ENCODE measurements around the gene ELK3.

Gene ELK3

GRCh38 chr12:96261557-96261956 is 67.4 kb downstream of the ELK3 start:
- Histone ChIP-seq H3K9ac (ENCODE audit: low read depth, low read length) (no peak overlapping the region), H3K9me3 (ENCODE audit: insufficient read depth, low read depth, low read length) (no peaks in the 10 kb centered on the region), H3K4me3 (ENCODE audit: low read length) (no peak overlapping the region), H3K36me3 (ENCODE audit: insufficient read depth, low read length) (peaks cover 55% of the 10 kb centered on the region), H3K27ac (ENCODE audit: low read depth, low read length) (no peak overlapping the region), H3K4me1 (ENCODE audit: insufficient read depth, low read length) (peaks cover 12% of the 10 kb centered on the region), H3K27me3 (ENCODE audit: insufficient read depth, low read length) (no peaks in the 10 kb centered on the region)
- WGBS = 93% methylated on average over 5 of the region's 5 CpGs

- H3K4me1 ChIP-seq (ENCODE audit: insufficient read depth, low read length) = peaks cover 6% of the 10 kb centered on the region
- no peaks in the 10 kb centered on the region for H3K9me3 ChIP-seq (ENCODE audit: insufficient read depth, low read depth, low read length)
- 87% methylated on average over 11 of the region's 11 CpGs for WGBS
- H3K27me3 ChIP-seq (ENCODE audit: insufficient read depth, low read length) = no peaks in the 10 kb centered on the region
- H3K27ac ChIP-seq (ENCODE audit: low read depth, low read length) = no peak overlapping the region
- H3K9ac ChIP-seq (ENCODE audit: low read depth, low read length) = no peak overlapping the region; the same call in 1 of the 2 replicates
- H3K4me3 ChIP-seq (ENCODE audit: low read length) = no peak overlapping the region
- peaks cover 73% of the 10 kb centered on the region for H3K36me3 ChIP-seq (ENCODE audit: insufficient read depth, low read length)
These were observed 69.3 kb downstream of the ELK3 start for GRCh38 chr12:96263449-96263902.

DNA sequence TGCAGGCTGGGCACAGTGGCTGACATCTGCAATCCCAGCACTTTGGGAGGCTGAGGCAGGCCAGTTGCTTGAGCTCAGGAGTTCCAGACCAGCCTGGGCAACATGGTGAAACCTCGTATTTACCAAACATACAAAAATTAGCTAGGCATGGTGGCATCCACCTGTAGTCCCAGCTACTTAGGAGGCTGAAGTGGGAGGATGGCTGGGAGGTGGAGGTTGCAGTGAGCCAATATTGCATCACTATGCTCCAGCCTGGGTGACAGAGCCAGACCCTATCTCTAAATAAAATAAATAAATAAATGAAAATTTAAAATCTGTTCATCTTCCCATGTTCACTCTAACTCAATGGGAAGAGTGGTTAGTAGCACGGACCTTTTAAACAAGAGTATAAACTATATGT is 71.2 kb downstream of the ELK3 start:
- Histone ChIP-seq H3K36me3 (ENCODE audit: insufficient read depth, low read length) (peaks cover 76% of the 10 kb centered on the region), H3K4me3 (ENCODE audit: low read length) (no peak overlapping the region), H3K4me1 (ENCODE audit: insufficient read depth, low read length) (no peaks in the 10 kb centered on the region), H3K9ac (ENCODE audit: low read depth, low read length) (no peak overlapping the region), H3K27me3 (ENCODE audit: insufficient read depth, low read length) (no peaks in the 10 kb centered on the region), H3K9me3 (ENCODE audit: insufficient read depth, low read depth, low read length) (no peaks in the 10 kb centered on the region), H3K27ac (ENCODE audit: low read depth, low read length) (no peak overlapping the region)
- 100% methylated on average over 1 of the region's 2 CpGs for WGBS

DNA sequence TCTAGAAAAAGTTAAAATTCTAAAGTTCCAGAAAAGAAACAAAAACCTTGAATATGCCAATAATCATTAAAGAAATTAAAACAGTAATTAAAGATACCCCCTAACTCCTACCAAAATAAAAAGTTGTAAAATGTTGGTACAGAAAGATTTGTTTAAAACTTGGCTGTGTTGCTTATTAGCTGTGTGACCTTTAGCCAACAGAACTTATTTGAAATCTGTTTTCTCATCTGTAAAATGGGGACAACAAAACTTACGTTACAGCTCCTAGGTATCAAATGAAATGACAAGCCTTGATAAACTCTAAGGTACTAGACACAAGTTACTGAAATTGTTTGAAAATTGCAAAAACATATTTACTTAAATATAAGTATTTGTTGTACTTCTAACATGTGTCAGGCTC is 71.7 kb downstream of the ELK3 start:
- WGBS = 100% methylated on average over 1 of the region's 1 CpG
- H3K4me1 ChIP-seq (ENCODE audit: insufficient read depth, low read length) = no peaks in the 10 kb centered on the region
- no peak overlapping the region for H3K27ac ChIP-seq (ENCODE audit: low read depth, low read length)
- no peak overlapping the region for H3K4me3 ChIP-seq (ENCODE audit: low read length)
- H3K9me3 ChIP-seq (ENCODE audit: insufficient read depth, low read depth, low read length) = no peaks in the 10 kb centered on the region
- no peak overlapping the region for H3K9ac ChIP-seq (ENCODE audit: low read depth, low read length)
- H3K27me3 ChIP-seq (ENCODE audit: insufficient read depth, low read length) = no peaks in the 10 kb centered on the region
- H3K36me3 ChIP-seq (ENCODE audit: insufficient read depth, low read length) = peaks cover 75% of the 10 kb centered on the region

- H3K4me1 ChIP-seq (ENCODE audit: insufficient read depth, low read length) = no peaks in the 10 kb centered on the region
- peaks cover 75% of the 10 kb centered on the region for H3K36me3 ChIP-seq (ENCODE audit: insufficient read depth, low read length)
- WGBS = 93% methylated on average over 2 of the region's 2 CpGs
- no peak overlapping the region for H3K9ac ChIP-seq (ENCODE audit: low read depth, low read length)
- no peak overlapping the region for H3K27ac ChIP-seq (ENCODE audit: low read depth, low read length)
- H3K9me3 ChIP-seq (ENCODE audit: insufficient read depth, low read depth, low read length) = no peaks in the 10 kb centered on the region
- H3K27me3 ChIP-seq (ENCODE audit: insufficient read depth, low read length) = no peaks in the 10 kb centered on the region
- no peak overlapping the region for H3K4me3 ChIP-seq (ENCODE audit: low read length)
These were observed 72.1 kb downstream of the ELK3 start for GRCh38 chr12:96266238-96266637.

GRCh38 chr12:96271469-96272199 is 77.5 kb downstream of the ELK3 start:
- H3K9ac ChIP-seq (ENCODE audit: low read depth, low read length) = no peak overlapping the region
- H3K27me3 ChIP-seq (ENCODE audit: insufficient read depth, low read length) = no peaks in the 10 kb centered on the region
- no peaks in the 10 kb centered on the region for H3K9me3 ChIP-seq (ENCODE audit: insufficient read depth, low read depth, low read length)
- no peak overlapping the region for H3K27ac ChIP-seq (ENCODE audit: low read depth, low read length)
- peaks cover 56% of the 10 kb centered on the region for H3K36me3 ChIP-seq (ENCODE audit: insufficient read depth, low read length)
- H3K4me1 ChIP-seq (ENCODE audit: insufficient read depth, low read length) = no peaks in the 10 kb centered on the region
- no peak overlapping the region for H3K4me3 ChIP-seq (ENCODE audit: low read length)
- 86% methylated on average over 7 of the region's 8 CpGs for WGBS

DNA sequence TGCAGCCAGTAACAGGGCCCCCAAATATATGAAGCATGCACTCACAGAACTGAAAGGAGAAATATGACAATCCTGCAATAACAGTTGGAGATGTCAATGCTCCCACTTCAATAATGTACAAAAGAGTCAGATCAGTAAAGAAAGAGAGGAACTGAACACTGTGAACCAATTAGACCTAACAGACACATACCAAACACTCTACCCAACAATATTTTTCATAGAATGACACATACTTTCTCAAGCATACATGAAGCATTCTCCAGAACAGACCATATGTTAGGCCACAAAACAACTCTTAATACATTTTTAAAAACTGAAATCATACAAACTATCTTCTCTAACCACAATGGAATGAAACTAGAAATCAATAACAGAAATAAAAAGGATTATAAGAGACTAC is 80.2 kb downstream of the ELK3 start:
- no peaks in the 10 kb centered on the region for H3K9me3 ChIP-seq (ENCODE audit: insufficient read depth, low read depth, low read length)
- H3K27me3 ChIP-seq (ENCODE audit: insufficient read depth, low read length) = no peaks in the 10 kb centered on the region
- no peak overlapping the region for H3K9ac ChIP-seq (ENCODE audit: low read depth, low read length)
- no peaks in the 10 kb centered on the region for H3K4me1 ChIP-seq (ENCODE audit: insufficient read depth, low read length)
- H3K27ac ChIP-seq (ENCODE audit: low read depth, low read length) = no peak overlapping the region
- peaks cover 60% of the 10 kb centered on the region for H3K36me3 ChIP-seq (ENCODE audit: insufficient read depth, low read length)
- H3K4me3 ChIP-seq (ENCODE audit: low read length) = no peak overlapping the region

DNA sequence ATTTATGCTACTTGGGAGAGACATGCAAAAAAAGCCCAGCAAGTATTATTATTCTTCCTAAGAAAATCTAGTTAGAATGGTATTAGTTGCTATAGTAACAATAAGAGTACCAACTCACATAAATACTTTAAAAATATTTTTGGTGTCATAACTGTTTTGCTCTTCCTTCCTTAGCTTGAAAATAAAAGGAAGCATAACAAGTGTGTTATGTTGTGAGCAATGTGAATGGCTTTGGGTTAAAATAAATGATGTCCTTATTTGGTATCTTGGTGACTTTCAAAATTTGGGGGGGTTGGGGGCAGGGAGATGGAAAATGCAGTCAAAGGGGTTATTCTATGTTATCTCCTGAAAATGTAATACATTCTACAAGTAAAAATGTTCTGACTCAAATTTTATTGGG is 91.0 kb downstream of the ELK3 start:
- H3K27ac ChIP-seq (ENCODE audit: low read depth, low read length) = no peak overlapping the region
- H3K4me3 ChIP-seq (ENCODE audit: low read length) = no peak overlapping the region
- peaks cover 86% of the 10 kb centered on the region for H3K36me3 ChIP-seq (ENCODE audit: insufficient read depth, low read length)
- no peaks in the 10 kb centered on the region for H3K9me3 ChIP-seq (ENCODE audit: insufficient read depth, low read depth, low read length)
- H3K4me1 ChIP-seq (ENCODE audit: insufficient read depth, low read length) = no peaks in the 10 kb centered on the region
- H3K27me3 ChIP-seq (ENCODE audit: insufficient read depth, low read length) = no peaks in the 10 kb centered on the region
- H3K9ac ChIP-seq (ENCODE audit: low read depth, low read length) = no peak overlapping the region

- peaks cover 57% of the 10 kb centered on the region for H3K36me3 ChIP-seq (ENCODE audit: insufficient read depth, low read length)
- H3K4me3 ChIP-seq (ENCODE audit: low read length) = no peak overlapping the region
- H3K27ac ChIP-seq (ENCODE audit: low read depth, low read length) = no peak overlapping the region
- H3K9ac ChIP-seq (ENCODE audit: low read depth, low read length) = no peak overlapping the region
- 77% methylated on average over 5 of the region's 5 CpGs for WGBS
- no peaks in the 10 kb centered on the region for H3K27me3 ChIP-seq (ENCODE audit: insufficient read depth, low read length)
- H3K9me3 ChIP-seq (ENCODE audit: insufficient read depth, low read depth, low read length) = no peaks in the 10 kb centered on the region
- H3K4me1 ChIP-seq (ENCODE audit: insufficient read depth, low read length) = no peaks in the 10 kb centered on the region
These were observed 94.9 kb downstream of the ELK3 start for GRCh38 chr12:96289067-96289466.

DNA sequence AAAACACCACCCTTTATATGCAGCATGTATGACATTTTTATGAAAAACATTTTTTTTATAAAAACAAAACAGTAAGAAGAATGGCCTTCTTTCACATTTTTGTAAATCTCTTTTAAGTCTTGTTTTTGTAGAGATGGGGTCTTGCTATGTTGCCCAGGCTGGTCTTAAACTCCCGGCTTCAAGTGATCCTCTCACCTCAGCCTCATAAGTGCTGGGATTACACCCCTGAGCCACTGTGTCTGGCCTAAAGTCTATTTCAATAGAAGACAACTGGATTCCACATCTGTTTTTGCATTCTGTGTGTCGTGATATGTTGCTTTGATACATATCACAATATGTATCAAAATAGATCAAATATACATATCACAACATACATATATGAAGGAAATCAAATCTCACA is 98.9 kb downstream of the ELK3 start:
- no peaks in the 10 kb centered on the region for H3K4me1 ChIP-seq (ENCODE audit: insufficient read depth, low read length)
- no peak overlapping the region for H3K4me3 ChIP-seq (ENCODE audit: low read length)
- no peak overlapping the region for H3K9ac ChIP-seq (ENCODE audit: low read depth, low read length)
- WGBS = 81% methylated on average over 1 of the region's 2 CpGs
- no peak overlapping the region for H3K27ac ChIP-seq (ENCODE audit: low read depth, low read length)
- H3K9me3 ChIP-seq (ENCODE audit: insufficient read depth, low read depth, low read length) = no peaks in the 10 kb centered on the region
- H3K36me3 ChIP-seq (ENCODE audit: insufficient read depth, low read length) = peaks cover 47% of the 10 kb centered on the region
- no peaks in the 10 kb centered on the region for H3K27me3 ChIP-seq (ENCODE audit: insufficient read depth, low read length)

DNA sequence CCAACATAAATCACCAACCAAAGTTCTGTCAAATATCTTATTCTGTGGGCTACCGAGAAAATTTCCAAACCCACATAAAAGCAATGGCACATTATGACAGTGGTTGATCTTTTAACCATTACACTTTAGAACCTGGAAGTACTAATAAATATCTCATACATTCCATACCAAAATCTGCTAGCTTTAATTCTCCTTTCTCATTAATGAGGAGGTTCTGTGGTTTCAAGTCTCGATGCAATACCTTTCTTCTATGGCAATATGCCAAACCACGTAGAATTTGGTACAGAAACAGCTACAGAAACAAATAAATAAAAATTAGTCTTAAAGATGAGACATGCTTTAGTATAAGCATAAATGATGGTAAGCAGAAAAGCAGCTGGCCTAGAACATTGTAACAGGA is 100.7 kb downstream of the ELK3 start:
- H3K9me3 ChIP-seq (ENCODE audit: insufficient read depth, low read depth, low read length) = no peaks in the 10 kb centered on the region
- WGBS = 97% methylated on average over 2 of the region's 3 CpGs

More for the DNA sequence above, 100.7 kb downstream of the ELK3 start:
- H3K36me3 ChIP-seq (ENCODE audit: insufficient read depth, low read length) = peaks cover 43% of the 10 kb centered on the region
- H3K4me3 ChIP-seq (ENCODE audit: low read length) = no peak overlapping the region
- H3K27ac ChIP-seq (ENCODE audit: low read depth, low read length) = no peak overlapping the region
- no peaks in the 10 kb centered on the region for H3K27me3 ChIP-seq (ENCODE audit: insufficient read depth, low read length)
- no peaks in the 10 kb centered on the region for H3K4me1 ChIP-seq (ENCODE audit: insufficient read depth, low read length)
- no peak overlapping the region for H3K9ac ChIP-seq (ENCODE audit: low read depth, low read length)
